Loucy (cell line): ENCODE data around the gene FMNL2.

ENCODE experiments used
- H2AFZ ChIP-seq: fragments of 200-600 bp; sonication (generic); 2 replicates; pipeline ENCODE4 v1.6.0; 2016; ENCODE audit warnings: antibody characterized with exemption, mild to moderate bottlenecking, low read length, moderate library complexity
- H3F3A ChIP-seq: fragments of 200-600 bp; 2 replicates; pipeline ENCODE4 v1.6.0; 2016; ENCODE audit warnings: antibody characterized with exemption, low read depth, mild to moderate bottlenecking
- H3K27me3 ChIP-seq: fragments of 200-600 bp; sonication (generic); 2 replicates; pipeline ENCODE4 v1.6.1; 2014; ENCODE audit warnings: low read length, mild to moderate bottlenecking; ENCODE audit not compliant: insufficient read depth, poor library complexity, severe bottlenecking
- H3K36me3 ChIP-seq: fragments of 200-600 bp; sonication (generic); 2 replicates; pipeline ENCODE4 v1.6.1; 2016; ENCODE audit warnings: low read length; ENCODE audit not compliant: insufficient read depth
- H3K4me1 ChIP-seq: fragments of 200-600 bp; sonication (generic); 2 replicates; pipeline ENCODE4 v1.5.1; 2014; ENCODE audit warnings: low read length, mild to moderate bottlenecking; ENCODE audit not compliant: insufficient read depth, poor library complexity, severe bottlenecking
- H3K4me2 ChIP-seq: fragments of 200-600 bp; sonication (generic); 2 replicates; pipeline ENCODE4 v1.6.0; 2014; ENCODE audit warnings: antibody characterized with exemption, low read length, low read depth, mild to moderate bottlenecking; ENCODE audit not compliant: poor library complexity, severe bottlenecking
- H3K4me3 ChIP-seq: fragments of 200-600 bp; sonication (generic); 2 replicates; pipeline ENCODE4 v1.5.1; 2014; ENCODE audit warnings: low read length, mild to moderate bottlenecking, mixed read lengths; ENCODE audit not compliant: poor library complexity, severe bottlenecking
- H3K79me2 ChIP-seq: fragments of 200-600 bp; sonication (generic); 2 replicates; pipeline ENCODE4 v1.6.1; 2014; ENCODE audit warnings: low read length; ENCODE audit not compliant: insufficient read depth
- H3K9ac ChIP-seq: fragments of 200-600 bp; sonication (generic); 2 replicates; pipeline ENCODE4 v1.6.0; 2014; ENCODE audit warnings: mild to moderate bottlenecking, low read depth, low read length, moderate library complexity; ENCODE audit not compliant: poor library complexity, severe bottlenecking
- H3K9me2 ChIP-seq: fragments of 200-600 bp; sonication (generic); replicated peaks from 2 replicates; pipeline ENCODE4 v1.6.1; 2016; ENCODE audit warnings: low read depth, low read length, mixed read lengths
- H3K9me3 ChIP-seq: fragments of 200-600 bp; sonication (generic); 2 replicates; pipeline ENCODE4 v1.6.1; 2014; ENCODE audit warnings: mild to moderate bottlenecking, antibody characterized with exemption, low read length, low read depth; ENCODE audit not compliant: insufficient read depth
- H4K20me1 ChIP-seq: fragments of 200-600 bp; sonication (generic); 2 replicates; pipeline ENCODE4 v1.6.0; 2014; ENCODE audit warnings: antibody characterized with exemption, low read length, mild to moderate bottlenecking; ENCODE audit not compliant: insufficient read depth, poor library complexity, severe bottlenecking
- CTCF ChIP-seq: fragments of 200-600 bp; sonication (generic); conservative IDR thresholded peaks from 2 replicates; pipeline ENCODE4 v1.5.1; 2014; ENCODE audit warnings: mild to moderate bottlenecking, antibody characterized with exemption, low read length
- EZH2phosphoT487 ChIP-seq: fragments of 200-600 bp; IDR thresholded peaks from 2 replicates; pipeline ENCODE4 v1.6.1; 2018; ENCODE audit warnings: antibody characterized with exemption, mild to moderate bottlenecking, moderate library complexity, borderline replicate concordance

The FMNL2 gene

GRCh38 chr2:152445375-152445774 is 110.4 kb downstream of the FMNL2 start:
- H3K9me3 ChIP-seq, result no peaks in the 10 kb centered on the region
- H3F3A ChIP-seq, result no peaks in the 10 kb centered on the region
- no peaks in the 10 kb centered on the region for H3K27me3 ChIP-seq
- no peaks in the 10 kb centered on the region for H3K79me2 ChIP-seq
- TF ChIP-seq EZH2phosphoT487 (no peak), CTCF (no peak)
- no peak overlapping the region for H3K4me2 ChIP-seq
- no peak overlapping the region for H3K9ac ChIP-seq
- no peak overlapping the region for H2AFZ ChIP-seq
- no peak overlapping the region for H3K4me3 ChIP-seq
- H3K36me3 ChIP-seq, result no peaks in the 10 kb centered on the region
- no peaks in the 10 kb centered on the region for H4K20me1 ChIP-seq
- H3K9me2 ChIP-seq, result no peaks in the 10 kb centered on the region
- H3K4me1 ChIP-seq, result no peaks in the 10 kb centered on the region

DNA sequence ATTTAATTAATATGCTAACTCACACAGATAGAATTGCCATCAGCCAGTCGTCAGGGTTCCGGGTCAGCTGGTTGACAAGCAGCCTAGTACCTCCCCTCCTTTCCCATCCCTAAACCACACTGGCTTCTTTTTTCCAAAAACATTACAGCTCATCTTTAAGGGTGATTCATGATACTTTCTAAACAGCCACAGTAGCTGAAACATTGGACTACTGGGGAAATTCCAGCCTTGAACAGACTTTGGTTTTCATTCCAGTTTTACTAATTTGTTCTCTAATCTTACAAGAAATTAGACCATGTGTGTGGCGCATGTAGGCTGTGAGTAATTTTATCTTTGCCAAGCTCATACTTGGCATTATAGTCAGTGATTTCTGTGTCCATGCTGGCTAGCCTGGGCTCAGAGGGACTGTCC is 110.8 kb downstream of the FMNL2 start:
- H3K4me2 ChIP-seq, result no peak overlapping the region
- H3K36me3 ChIP-seq, result no peaks in the 10 kb centered on the region
- no peaks in the 10 kb centered on the region for H3K4me1 ChIP-seq
- H3K9me3 ChIP-seq, result no peaks in the 10 kb centered on the region
- H3K27me3 ChIP-seq, result no peaks in the 10 kb centered on the region
- no peaks in the 10 kb centered on the region for H3K79me2 ChIP-seq
- H3K9me2 ChIP-seq, result no peaks in the 10 kb centered on the region
- H3K9ac ChIP-seq, result no peak overlapping the region
- H4K20me1 ChIP-seq, result no peaks in the 10 kb centered on the region
- no peak overlapping the region for H3K4me3 ChIP-seq
- no peak overlapping the region for H2AFZ ChIP-seq
- no peaks in the 10 kb centered on the region for H3F3A ChIP-seq
- no peak for TF ChIP-seq CTCF
- no peak for TF ChIP-seq EZH2phosphoT487

- no peaks in the 10 kb centered on the region for H3K4me1 ChIP-seq
- no peaks in the 10 kb centered on the region for H3K79me2 ChIP-seq
- no peaks in the 10 kb centered on the region for H3F3A ChIP-seq
- H3K4me3 ChIP-seq, result no peak overlapping the region
- H3K9ac ChIP-seq, result no peak overlapping the region
- H3K4me2 ChIP-seq, result no peak overlapping the region
- H3K27me3 ChIP-seq, result no peaks in the 10 kb centered on the region
- TF ChIP-seq EZH2phosphoT487, result no peak
- no peak for TF ChIP-seq CTCF
- H3K9me3 ChIP-seq, result no peaks in the 10 kb centered on the region
- no peak overlapping the region for H2AFZ ChIP-seq
- no peaks in the 10 kb centered on the region for H3K9me2 ChIP-seq
- no peaks in the 10 kb centered on the region for H3K36me3 ChIP-seq
- no peaks in the 10 kb centered on the region for H4K20me1 ChIP-seq
These were observed 111.2 kb downstream of the FMNL2 start for GRCh38 chr2:152446213-152446612.
